H1 (cell line): Measurements from ENCODE around the gene UBE2F. TPM values are rescaled to one million over a fixed set of nuclear protein-coding genes. Genes with fewer than 3 reads are reported as not detected.

Source experiments
- KDM5A ChIP-seq: fragments of 200-600 bp; IDR thresholded peaks from 2 replicates; pipeline ENCODE4 v1.7.1; 2012; ENCODE audit warnings: mild to moderate bottlenecking, low read length, inconsistent platforms, mixed read lengths
- RXRA ChIP-seq: IDR thresholded peaks from 2 replicates; pipeline ENCODE4 v1.6.1; 2011; ENCODE audit warnings: low read depth, mild to moderate bottlenecking, low read length, moderate library complexity; ENCODE audit not compliant: insufficient read depth
- polyA plus RNA-seq, 7 experiments: library from polyadenylated mRNA; depleted of rRNA in 3 of 7; stranded (reverse) in 5 of 7; unstranded in 2 of 7; fragments of >200 nt in 5 of 7; fragments of 200-250 nt in 2 of 7; gene quantifications; 1 replicate in 5 of 7; 2 replicates in 1 of 7; 4 replicates in 1 of 7; pipeline versions ENCODE4 v1.2.1 to v1.2.3, GENCODE V29; 2011 to 2013; ENCODE audit warnings: missing spikeins in 2 of 7, mixed read lengths in 2 of 7
- total RNA-seq: library from RNA; stranded (reverse); fragmentation: NEBNext Ultra II Directional; extraction: Animal tissue kit (Norgen Biotek cat#: 25700); gene quantifications from 2 replicates; pipeline ENCODE4 v1.2.1, GENCODE V29; 2021
- TF ChIP-seq, protein P1 (sequence below): fragments of 300-600 bp; sonication (generic); IDR thresholded peaks from 2 replicates; pipeline ENCODE4 v1.7.1; 2012; ENCODE audit warnings: low read length, moderate library complexity, mild to moderate bottlenecking, inconsistent platforms; ENCODE audit not compliant: insufficient replicate concordance

The UBE2F gene
- total and polyA plus RNA-seq, 2 of the 8 experiments (the other 6 are each of a cell fraction or from before 2014, with no cell fraction given): 43.3 to 59.8 TPM

- TF ChIP-seq, protein P1, sequence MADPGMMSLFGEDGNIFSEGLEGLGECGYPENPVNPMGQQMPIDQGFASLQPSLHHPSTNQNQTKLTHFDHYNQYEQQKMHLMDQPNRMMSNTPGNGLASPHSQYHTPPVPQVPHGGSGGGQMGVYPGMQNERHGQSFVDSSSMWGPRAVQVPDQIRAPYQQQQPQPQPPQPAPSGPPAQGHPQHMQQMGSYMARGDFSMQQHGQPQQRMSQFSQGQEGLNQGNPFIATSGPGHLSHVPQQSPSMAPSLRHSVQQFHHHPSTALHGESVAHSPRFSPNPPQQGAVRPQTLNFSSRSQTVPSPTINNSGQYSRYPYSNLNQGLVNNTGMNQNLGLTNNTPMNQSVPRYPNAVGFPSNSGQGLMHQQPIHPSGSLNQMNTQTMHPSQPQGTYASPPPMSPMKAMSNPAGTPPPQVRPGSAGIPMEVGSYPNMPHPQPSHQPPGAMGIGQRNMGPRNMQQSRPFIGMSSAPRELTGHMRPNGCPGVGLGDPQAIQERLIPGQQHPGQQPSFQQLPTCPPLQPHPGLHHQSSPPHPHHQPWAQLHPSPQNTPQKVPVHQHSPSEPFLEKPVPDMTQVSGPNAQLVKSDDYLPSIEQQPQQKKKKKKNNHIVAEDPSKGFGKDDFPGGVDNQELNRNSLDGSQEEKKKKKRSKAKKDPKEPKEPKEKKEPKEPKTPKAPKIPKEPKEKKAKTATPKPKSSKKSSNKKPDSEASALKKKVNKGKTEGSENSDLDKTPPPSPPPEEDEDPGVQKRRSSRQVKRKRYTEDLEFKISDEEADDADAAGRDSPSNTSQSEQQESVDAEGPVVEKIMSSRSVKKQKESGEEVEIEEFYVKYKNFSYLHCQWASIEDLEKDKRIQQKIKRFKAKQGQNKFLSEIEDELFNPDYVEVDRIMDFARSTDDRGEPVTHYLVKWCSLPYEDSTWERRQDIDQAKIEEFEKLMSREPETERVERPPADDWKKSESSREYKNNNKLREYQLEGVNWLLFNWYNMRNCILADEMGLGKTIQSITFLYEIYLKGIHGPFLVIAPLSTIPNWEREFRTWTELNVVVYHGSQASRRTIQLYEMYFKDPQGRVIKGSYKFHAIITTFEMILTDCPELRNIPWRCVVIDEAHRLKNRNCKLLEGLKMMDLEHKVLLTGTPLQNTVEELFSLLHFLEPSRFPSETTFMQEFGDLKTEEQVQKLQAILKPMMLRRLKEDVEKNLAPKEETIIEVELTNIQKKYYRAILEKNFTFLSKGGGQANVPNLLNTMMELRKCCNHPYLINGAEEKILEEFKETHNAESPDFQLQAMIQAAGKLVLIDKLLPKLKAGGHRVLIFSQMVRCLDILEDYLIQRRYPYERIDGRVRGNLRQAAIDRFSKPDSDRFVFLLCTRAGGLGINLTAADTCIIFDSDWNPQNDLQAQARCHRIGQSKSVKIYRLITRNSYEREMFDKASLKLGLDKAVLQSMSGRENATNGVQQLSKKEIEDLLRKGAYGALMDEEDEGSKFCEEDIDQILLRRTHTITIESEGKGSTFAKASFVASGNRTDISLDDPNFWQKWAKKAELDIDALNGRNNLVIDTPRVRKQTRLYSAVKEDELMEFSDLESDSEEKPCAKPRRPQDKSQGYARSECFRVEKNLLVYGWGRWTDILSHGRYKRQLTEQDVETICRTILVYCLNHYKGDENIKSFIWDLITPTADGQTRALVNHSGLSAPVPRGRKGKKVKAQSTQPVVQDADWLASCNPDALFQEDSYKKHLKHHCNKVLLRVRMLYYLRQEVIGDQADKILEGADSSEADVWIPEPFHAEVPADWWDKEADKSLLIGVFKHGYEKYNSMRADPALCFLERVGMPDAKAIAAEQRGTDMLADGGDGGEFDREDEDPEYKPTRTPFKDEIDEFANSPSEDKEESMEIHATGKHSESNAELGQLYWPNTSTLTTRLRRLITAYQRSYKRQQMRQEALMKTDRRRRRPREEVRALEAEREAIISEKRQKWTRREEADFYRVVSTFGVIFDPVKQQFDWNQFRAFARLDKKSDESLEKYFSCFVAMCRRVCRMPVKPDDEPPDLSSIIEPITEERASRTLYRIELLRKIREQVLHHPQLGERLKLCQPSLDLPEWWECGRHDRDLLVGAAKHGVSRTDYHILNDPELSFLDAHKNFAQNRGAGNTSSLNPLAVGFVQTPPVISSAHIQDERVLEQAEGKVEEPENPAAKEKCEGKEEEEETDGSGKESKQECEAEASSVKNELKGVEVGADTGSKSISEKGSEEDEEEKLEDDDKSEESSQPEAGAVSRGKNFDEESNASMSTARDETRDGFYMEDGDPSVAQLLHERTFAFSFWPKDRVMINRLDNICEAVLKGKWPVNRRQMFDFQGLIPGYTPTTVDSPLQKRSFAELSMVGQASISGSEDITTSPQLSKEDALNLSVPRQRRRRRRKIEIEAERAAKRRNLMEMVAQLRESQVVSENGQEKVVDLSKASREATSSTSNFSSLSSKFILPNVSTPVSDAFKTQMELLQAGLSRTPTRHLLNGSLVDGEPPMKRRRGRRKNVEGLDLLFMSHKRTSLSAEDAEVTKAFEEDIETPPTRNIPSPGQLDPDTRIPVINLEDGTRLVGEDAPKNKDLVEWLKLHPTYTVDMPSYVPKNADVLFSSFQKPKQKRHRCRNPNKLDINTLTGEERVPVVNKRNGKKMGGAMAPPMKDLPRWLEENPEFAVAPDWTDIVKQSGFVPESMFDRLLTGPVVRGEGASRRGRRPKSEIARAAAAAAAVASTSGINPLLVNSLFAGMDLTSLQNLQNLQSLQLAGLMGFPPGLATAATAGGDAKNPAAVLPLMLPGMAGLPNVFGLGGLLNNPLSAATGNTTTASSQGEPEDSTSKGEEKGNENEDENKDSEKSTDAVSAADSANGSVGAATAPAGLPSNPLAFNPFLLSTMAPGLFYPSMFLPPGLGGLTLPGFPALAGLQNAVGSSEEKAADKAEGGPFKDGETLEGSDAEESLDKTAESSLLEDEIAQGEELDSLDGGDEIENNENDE: no peak
- no peak for TF ChIP-seq RXRA
- TF ChIP-seq KDM5A: no peak
Measured at GRCh38 chr2:238081561-238081960, 114.7 kb downstream of the UBE2F start (continued).
